Prostate gland (tissue), 2 donors: ENCODE data around the gene CMTM1. TPM values are rescaled to one million over a fixed set of nuclear protein-coding genes. Genes with fewer than 3 reads are reported as not detected.

ENCODE experiments used
- DNase-seq: peaks from one replicate; pipeline ENCODE4 v3.0.0-alpha.2; 2019; ENCODE audit warnings: low spot score
- H3K27ac ChIP-seq, 2 donors: fragments of 200-600 bp; sonication (generic); 2 replicates each; pipeline ENCODE4 v1.5.1; 2017 to 2019
- H3K27me3 ChIP-seq: fragments of 200-600 bp; sonication (generic); replicated peaks from 2 replicates; pipeline ENCODE4 v1.5.1; 2019; ENCODE audit not compliant: insufficient read depth
- H3K36me3 ChIP-seq, 2 donors: fragments of 200-600 bp; sonication (generic); 1 replicate in 1 of 2; 2 replicates in 1 of 2; pipeline versions ENCODE4 v1.5.1 to v1.8.1; 2017 to 2019
- H3K4me1 ChIP-seq: fragments of 200-600 bp; sonication (generic); replicated peaks from 2 replicates; pipeline ENCODE4 v1.5.1; 2019
- H3K4me3 ChIP-seq, 2 donors: fragments of 200-600 bp; sonication (generic); 2 replicates each; pipeline ENCODE4 v1.5.1; 2017 to 2019
- H3K9me3 ChIP-seq: fragments of 200-600 bp; sonication (generic); 2 replicates; pipeline ENCODE4 v1.5.1; 2017
- POLR2A ChIP-seq: fragments of 450-650 bp; IDR thresholded peaks from one replicate; pipeline ENCODE4 v1.6.1; 2016; ENCODE audit warnings: antibody characterized with exemption, mild to moderate bottlenecking
- POLR2AphosphoS5 ChIP-seq: sonication (generic); formaldehyde crosslinking; IDR thresholded peaks from one replicate; pipeline ENCODE4 v1.6.1; 2017; ENCODE audit warnings: antibody characterized with exemption
- WGBS: methylation state at CpG from one replicate; pipeline ENCODE4 v1.1.5; 2018; 5-methylcytosine and 5-hydroxymethylcytosine counted together
- intact Hi-C: fragments of 100-400 bp; cut with DNase I; formaldehyde crosslinking; loops from one replicate; pipeline ENCODE4 v1.14.2; 2022
- total RNA-seq, 2 donors: library from RNA; depleted of rRNA; stranded (reverse); fragments of >200 nt; gene quantifications; one replicate each; pipeline ENCODE4 v1.1.0, GENCODE V29; 2016
- TF ChIP-seq, protein P1 (sequence below), 4 experiments: fragments of 200-600 bp in 2 of 4; fragments of 450-650 bp in 2 of 4; sonication (generic) in 2 of 4; IDR thresholded peaks; 1 replicate in 3 of 4; 2 replicates in 1 of 4; pipeline ENCODE4 v1.5.1; 2016 to 2019; ENCODE audit warnings: antibody characterized with exemption in 4 of 4, mild to moderate bottlenecking in 2 of 4, moderate library complexity in 2 of 4

The CMTM1 gene
- total RNA-seq, 2 donors from 2014 or later = 1.5 to 2.6 TPM

DNA sequence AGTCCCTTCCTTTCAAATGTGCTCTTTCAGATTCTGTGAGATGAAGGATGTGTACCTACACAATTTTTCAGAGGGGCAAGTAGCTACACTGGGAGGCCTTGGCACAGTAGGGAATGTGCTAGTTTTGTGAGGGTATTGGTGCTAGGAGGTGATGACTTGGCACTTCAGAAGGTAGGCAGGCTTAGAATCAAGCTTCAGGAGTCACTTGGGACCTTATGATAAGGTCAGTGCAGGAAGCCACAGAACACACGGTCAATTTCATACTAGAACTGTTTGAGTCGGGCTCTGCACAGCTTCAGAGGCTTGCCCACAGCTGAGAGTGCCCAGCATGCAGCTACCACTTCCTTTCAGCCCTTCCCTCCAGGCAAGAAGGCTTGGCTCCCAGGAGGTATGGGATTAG, 6.1 kb downstream of the CMTM1 start:
- H3K27me3 ChIP-seq = no peaks in the 10 kb centered on the region
- intact Hi-C loops = no loop called here
- no peak overlapping the region for H3K4me3 ChIP-seq
- WGBS = 84% methylated on average over 2 of the region's 2 CpGs
- H3K27ac ChIP-seq = no peak overlapping the region
- TF ChIP-seq POLR2AphosphoS5 = no peak
- no peak for TF ChIP-seq POLR2A
- TF ChIP-seq, protein P1, sequence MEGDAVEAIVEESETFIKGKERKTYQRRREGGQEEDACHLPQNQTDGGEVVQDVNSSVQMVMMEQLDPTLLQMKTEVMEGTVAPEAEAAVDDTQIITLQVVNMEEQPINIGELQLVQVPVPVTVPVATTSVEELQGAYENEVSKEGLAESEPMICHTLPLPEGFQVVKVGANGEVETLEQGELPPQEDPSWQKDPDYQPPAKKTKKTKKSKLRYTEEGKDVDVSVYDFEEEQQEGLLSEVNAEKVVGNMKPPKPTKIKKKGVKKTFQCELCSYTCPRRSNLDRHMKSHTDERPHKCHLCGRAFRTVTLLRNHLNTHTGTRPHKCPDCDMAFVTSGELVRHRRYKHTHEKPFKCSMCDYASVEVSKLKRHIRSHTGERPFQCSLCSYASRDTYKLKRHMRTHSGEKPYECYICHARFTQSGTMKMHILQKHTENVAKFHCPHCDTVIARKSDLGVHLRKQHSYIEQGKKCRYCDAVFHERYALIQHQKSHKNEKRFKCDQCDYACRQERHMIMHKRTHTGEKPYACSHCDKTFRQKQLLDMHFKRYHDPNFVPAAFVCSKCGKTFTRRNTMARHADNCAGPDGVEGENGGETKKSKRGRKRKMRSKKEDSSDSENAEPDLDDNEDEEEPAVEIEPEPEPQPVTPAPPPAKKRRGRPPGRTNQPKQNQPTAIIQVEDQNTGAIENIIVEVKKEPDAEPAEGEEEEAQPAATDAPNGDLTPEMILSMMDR (IDR thresholded peaks at IDR 0.05) = no peak
- no peaks in the 10 kb centered on the region for H3K9me3 ChIP-seq
- H3K4me1 ChIP-seq = no peaks in the 10 kb centered on the region
- H3K36me3 ChIP-seq = no peaks in the 10 kb centered on the region
- DNase-seq = no peak

DNA sequence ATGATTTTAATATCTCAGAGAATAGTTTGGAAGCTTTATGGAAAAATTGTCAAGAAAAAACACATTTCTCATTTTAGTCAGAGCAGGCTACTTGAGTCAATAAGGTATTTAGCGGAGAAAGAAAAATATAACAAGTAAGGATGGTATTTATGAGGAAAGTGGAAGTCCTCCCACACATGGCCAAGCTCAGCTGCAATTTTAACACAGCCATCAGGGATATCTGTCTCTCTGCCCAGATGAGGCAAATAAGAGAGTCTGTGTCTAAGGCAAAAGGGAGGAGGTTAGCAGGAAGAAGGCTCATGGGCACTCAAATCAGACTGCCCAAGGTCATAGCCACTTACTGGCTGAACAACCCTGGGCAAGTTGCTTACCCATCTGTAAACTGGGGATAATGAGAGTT, 7.8 kb downstream of the CMTM1 start:
- H3K27ac ChIP-seq = no peak overlapping the region
- 69% methylated on average over 1 of the region's 1 CpG for WGBS
- intact Hi-C loops = no loop called here
- no peak for TF ChIP-seq POLR2AphosphoS5
- no peak for TF ChIP-seq POLR2A
- TF ChIP-seq, protein P1 (IDR thresholded peaks at IDR 0.05) = no peak
- no peaks in the 10 kb centered on the region for H3K4me1 ChIP-seq
- H3K36me3 ChIP-seq = no peaks in the 10 kb centered on the region
- no peak overlapping the region for H3K4me3 ChIP-seq
- DNase-seq = no peak
- H3K27me3 ChIP-seq = no peaks in the 10 kb centered on the region
- H3K9me3 ChIP-seq = no peaks in the 10 kb centered on the region

DNA sequence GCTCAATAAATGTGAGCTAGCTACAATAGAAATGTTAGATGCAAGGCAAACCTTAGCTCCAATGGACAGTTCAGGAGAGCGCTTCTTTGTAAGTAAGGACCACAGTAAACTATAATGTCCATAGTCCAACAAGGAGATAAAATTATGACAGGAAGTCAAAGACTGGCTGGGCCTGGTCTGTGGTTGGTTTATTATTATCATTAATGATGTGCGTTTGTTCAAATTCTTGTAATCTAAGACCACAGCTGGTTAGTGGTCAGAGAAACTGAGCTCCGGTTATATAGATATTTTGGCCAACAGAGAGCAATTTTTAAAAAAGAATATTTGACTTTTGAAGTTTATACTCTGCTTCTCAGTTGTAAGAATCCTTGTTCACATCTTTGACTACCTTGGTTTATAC, 8.3 kb downstream of the CMTM1 start:
- no peaks in the 10 kb centered on the region for H3K9me3 ChIP-seq
- H3K27me3 ChIP-seq = no peaks in the 10 kb centered on the region
- no peak for DNase-seq
- no peaks in the 10 kb centered on the region for H3K4me1 ChIP-seq
- WGBS = 97% methylated on average over 3 of the region's 3 CpGs
- TF ChIP-seq POLR2AphosphoS5 (no peak), POLR2A (no peak)
- TF ChIP-seq, protein P1 (IDR thresholded peaks at IDR 0.05) = no peak
- no peak overlapping the region for H3K4me3 ChIP-seq
- H3K27ac ChIP-seq = no peak overlapping the region
- intact Hi-C loops = no loop called here
- no peaks in the 10 kb centered on the region for H3K36me3 ChIP-seq

DNA sequence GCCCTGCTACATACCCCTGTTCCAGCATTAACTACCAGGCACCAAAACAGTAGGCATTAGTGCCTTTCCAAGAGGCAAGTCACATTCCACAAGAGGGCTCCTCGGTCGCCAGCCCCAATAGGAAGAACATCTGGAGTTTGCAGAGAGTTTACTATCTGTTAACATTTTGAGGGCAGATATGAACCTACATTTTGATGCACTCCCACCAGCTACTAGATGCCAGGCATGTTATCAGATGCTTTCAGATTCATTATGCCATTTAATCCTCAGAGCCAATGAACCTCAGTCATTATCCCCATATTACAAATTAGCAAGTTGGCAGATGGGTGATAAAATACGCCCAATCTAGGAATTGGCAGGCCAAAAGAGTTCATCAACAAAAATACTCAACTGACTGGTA, 8.8 kb downstream of the CMTM1 start:
- intact Hi-C loops = no loop called here
- 97% methylated on average over 3 of the region's 3 CpGs for WGBS

DNA sequence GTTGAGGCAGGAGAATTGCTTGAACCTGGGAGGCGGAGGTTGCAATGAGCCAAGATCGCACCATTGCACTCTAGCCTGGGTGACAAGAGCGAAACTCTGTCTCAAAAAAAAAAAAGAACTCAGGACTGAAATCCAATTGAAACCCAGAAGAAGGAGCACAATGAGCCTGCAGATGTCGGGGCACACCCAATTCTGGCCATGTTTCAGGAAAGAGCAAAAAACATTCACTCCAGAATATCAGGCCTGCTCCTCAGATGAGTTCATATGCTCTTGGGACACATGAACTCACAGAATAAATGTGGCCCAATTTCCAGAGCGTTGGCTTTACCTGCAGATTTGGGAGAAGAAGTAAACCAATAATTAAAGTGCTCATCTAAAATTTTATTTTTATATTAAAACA, 10.1 kb downstream of the CMTM1 start:
- TF ChIP-seq POLR2A (no peak), POLR2AphosphoS5 (no peak)
- TF ChIP-seq, protein P1 (IDR thresholded peaks at IDR 0.05) = no peak
- Histone ChIP-seq H3K4me3 (no peak overlapping the region), H3K4me1 (no peaks in the 10 kb centered on the region), H3K27me3 (no peaks in the 10 kb centered on the region), H3K36me3 (no peaks in the 10 kb centered on the region), H3K27ac (no peak overlapping the region), H3K9me3 (no peaks in the 10 kb centered on the region)
- 90% methylated on average over 5 of the region's 5 CpGs for WGBS
- DNase-seq = no peak
- intact Hi-C loops = no loop called here

More for the DNA sequence above, 8.8 kb downstream of the CMTM1 start:
- DNase-seq = no peak
- Histone ChIP-seq H3K27ac (no peak overlapping the region), H3K9me3 (no peaks in the 10 kb centered on the region), H3K27me3 (no peaks in the 10 kb centered on the region), H3K4me3 (no peak overlapping the region), H3K4me1 (no peaks in the 10 kb centered on the region), H3K36me3 (no peaks in the 10 kb centered on the region)
- TF ChIP-seq, protein P1 (IDR thresholded peaks at IDR 0.05) = no peak
- TF ChIP-seq POLR2A = no peak
- TF ChIP-seq POLR2AphosphoS5 = no peak
